Stimulated activated CD8-positive, alpha-beta memory T cell treated with anti-CD3 and anti-CD28 coated beads, Interleukin-4, amount 100 ng/mL, for 1 hour (primary cell): Measurements from ENCODE around the gene JAG2.
"Not testable (repeated sequence)": the region's sequence is repeated elsewhere in the genome, so short reads cannot be mapped to it uniquely, and the experiment has no call there.

Experiments used
- DNase-seq, 2 donors: peaks; one replicate each; pipeline ENCODE4 v3.0.0-alpha.2; 2020; ENCODE audit warnings: low read depth in 2 of 2, low spot score in 1 of 2

The JAG2 gene

DNA sequence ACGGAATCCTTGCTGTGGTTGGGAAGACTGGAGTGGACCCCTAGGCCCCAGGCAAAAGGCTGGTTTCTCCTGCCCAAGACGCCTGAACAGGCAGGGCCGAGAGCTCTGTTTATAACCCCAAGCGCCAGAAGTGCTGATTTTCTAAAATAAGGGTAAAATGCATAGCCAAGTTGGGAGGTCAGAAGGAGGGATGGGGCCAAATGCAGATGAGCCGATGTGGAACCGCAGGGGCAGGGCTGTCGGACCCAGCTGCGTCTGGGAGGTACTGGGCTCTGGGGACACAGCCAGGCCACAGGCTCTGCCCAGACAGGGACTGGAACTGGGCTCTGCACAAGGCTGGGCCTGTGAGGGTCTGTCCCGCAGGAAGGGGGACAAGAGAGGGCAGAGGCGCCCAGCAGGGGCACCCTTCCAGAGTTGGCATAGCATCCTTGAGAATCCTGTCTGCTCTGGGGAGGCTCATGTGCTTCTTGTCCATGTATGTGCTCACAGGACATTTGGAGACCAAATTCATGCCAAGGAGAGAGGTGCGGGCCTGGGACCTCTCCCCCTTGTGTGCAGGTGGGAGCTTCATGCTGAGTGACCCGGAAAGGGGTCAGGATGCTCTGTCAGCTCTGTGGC is 49.1 kb downstream of the JAG2 start:
- no peak for DNase-seq

DNA sequence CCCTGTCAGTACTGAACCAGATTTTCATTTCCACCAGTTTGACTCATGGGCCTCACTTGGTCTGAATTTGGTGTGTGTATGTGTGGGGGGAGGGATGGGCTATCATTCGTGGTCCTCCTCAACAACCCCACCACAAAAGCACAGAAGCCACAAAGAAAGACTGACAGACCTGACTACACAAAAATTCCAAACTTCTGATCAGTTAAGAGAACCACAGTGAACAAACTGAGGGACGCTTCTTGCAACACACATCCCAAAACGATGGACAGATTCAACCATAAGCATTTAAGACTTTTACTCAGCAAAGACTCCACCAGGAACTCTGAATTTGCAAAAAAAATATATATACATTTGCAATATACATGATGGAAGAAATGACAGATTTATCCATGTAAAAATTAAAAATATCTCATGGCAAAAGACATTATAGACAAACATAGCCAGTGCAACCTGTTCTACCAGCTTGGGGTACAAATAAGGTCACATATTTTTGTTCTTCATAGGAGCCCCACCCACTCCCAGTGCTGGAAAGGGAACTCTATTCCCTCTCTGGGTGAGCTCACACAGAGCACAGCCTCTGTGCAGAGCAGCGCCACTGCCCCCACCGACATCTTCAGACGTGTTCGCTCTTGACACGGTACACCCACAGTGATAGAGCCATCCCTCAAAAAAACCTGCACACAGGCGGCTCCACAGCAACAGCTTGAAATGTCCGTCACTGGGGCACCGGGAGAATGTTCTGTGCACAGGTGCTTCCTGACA is 49.7 kb downstream of the JAG2 start:
- no peak for DNase-seq

DNA sequence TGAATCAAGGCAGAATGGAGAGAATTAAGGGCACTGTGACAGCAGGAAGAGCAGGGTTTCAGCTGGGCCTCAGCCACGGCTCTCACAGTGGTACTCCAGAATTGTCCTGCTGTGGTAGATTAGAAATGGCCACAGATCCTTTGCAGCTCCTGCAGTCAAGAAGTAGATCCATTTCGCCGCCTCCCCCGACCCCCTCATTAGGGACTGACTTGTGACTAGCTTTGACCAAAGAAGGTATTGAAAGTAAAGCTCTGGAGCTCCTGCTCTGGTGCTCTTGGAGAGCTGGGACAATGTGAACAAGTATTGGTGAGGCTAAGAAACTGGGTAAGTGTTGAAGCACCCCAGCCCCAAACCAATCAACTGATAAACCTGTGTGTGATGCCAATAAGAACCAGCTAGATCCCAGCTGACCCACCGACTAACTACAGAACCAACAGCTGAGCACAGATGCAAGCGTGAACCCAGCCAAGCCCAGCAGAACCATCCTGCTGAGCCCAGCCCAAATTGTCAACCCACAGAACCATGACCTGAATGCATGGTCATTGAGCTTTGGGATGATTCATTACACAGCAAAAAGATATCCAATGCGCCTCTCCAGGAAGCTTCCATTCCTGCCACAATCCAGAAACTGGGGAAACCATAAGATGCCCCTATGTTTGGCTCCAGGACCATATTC is 50.7 kb downstream of the JAG2 start:
- no peak for DNase-seq

DNA sequence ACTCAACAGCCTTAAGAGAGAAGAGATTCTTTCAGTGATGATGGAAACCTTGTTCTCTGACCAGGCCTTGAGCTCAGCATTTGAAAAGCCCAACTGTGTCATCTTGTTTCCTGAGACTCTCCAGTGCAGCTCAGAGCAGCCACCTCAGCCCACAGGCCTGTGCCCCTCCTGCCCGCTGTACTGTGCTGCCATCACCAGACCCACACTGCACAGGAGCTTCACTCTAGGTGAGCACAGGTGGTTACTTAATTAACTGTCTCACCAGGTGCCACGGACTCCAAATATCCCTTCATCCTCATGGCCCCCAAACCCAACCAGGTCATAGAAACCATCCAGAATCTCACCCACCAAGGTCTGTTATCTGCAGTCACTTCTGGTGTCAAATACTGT is 51.3 kb downstream of the JAG2 start:
- no peak for DNase-seq

DNA sequence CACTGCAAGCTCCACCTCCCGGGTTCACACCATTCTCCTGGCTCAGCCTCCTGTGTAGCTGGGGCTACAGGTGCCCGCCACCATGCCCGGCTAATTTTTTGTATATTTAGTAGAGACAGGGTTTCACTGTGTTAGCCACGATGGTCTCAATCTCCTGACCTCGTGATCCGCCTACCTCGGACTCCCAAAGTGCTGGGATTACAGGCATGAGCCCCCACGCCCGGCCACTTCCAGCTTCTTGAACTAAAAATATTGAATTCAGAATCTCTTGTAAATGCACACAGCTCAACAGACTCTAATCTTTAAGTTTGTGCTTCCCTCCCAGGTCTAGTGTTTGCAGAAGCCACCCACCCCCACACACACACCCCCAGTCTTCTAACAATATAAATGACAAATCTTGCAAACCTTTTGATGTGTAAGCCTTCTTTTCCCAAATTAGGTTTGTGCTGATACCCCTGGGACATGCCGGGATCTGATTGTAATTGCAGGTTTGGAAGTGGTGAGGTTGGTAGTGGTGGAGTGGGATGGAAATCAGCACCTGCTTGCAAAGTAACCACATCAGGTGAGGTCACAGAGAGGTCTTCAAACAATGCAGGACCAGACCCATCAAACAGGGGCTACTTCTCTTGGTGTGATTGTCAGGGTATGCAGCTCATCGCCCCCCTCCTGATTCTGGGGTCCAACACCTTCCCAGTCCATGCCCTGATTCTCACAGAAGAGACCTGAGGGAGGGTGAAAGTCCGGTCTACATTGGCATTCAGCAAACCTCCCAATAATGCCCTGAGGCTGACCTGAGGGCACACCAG is 51.9 kb downstream of the JAG2 start:
- DNase-seq: no peak

DNA sequence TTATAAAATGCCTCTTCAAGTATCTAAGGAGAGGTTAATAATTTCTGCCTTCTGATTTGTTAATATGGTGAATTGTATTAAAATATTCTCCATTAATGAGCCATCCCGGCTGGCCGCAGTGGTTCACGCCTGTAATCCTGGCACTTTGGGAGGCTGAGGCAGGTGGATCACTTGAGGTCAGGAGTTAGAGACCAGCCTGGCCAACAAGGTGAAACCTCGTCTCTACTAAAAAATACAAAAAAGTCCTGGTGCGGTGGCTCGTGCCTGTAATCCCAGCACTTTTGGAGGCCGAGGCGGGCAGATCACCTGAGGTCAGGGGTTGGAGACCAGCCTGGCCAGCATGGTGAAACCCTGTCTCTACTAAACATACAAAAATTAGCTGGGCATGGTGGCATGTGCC is 59.3 kb downstream of the JAG2 start:
- not testable (repeated sequence) for DNase-seq

DNA sequence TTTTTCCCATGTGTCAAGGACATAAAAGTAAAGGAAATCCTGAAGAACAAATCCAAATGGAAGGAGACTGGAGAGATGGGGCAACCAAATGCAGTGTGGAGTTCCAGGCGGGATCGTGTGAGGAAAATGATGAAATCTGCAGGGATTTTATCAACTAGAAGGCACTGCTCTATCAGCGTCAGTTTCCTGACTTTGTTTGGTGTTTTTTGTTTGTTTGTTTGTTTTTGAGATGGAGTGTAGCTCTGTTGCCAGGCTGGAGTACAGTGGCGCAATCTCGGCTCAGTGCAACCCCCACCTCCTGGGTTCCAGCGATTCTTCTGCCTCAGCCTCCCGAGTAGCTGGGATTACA is 60.1 kb downstream of the JAG2 start:
- no peak for DNase-seq

DNA sequence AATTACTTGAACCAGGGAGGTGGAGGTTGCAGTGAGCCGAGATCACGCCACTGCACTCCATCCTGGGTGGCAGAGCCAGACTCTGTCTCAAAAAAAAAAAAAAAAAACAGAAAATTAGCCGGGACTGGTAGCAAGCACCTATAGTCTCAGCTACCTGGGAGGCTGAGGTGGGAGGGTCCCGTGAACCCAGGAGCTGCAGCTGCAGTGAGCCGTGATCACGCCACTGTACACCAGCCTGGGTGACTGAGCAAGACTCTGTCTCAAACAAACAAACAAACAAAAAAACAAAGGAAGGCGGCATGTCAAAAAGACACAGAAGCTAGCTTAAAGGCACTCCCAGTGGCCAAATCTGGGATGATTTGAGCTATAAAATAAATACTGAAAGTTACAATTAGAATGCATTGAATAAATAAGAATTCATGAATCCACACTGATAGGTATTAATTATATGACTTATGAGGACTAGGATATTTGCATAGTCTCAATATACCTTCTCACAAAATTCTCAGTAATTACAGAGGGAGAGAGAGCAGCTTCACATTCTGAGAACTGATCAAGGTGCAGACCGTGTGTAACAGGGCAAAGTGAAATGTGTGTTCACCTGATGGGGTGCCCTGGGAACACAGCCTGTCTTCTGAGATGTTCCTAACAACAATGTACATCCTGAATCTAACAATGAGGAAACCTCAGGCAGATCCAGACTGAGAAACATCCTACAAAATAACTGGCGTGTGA is 60.6 kb downstream of the JAG2 start:
- DNase-seq: no peak

DNA sequence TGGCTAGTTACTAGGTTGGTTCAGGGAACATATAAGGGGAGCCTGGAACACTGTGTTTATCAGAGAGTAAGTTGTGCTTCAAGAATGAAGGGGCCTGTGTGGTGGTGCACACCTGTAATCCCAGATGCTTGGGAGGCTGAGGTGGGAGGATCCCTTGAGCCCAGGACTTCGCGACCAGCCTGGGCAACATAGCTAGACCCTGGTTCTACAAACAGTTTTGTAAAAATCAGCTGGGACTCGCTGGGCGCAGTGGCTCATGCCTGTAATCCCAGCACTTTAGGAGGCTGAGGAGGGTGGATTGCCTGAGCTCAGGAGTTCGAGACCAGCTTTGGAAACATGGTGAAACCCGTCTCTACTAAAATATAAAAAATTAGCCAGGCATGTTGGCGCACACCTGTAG is 61.2 kb downstream of the JAG2 start:
- no peak for DNase-seq

DNA sequence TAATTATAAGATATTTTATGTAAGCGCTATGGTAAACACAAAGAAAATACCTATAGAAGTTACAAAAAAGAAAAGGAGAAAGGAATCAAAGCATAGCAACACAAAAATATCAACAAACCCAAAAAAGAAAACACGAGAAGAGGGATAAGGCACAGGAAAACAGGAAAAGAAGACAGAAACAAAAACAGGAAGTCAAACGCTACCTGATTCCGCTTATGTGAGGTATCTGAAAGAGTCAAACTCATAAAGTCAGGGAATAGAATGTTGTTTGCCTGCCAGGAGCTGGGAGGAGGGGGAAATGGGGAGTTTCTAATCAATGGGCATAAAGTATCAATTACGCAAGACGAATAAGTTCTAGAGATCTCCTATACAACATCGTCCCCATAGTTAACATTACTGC is 63.4 kb downstream of the JAG2 start:
- DNase-seq: no peak

DNA sequence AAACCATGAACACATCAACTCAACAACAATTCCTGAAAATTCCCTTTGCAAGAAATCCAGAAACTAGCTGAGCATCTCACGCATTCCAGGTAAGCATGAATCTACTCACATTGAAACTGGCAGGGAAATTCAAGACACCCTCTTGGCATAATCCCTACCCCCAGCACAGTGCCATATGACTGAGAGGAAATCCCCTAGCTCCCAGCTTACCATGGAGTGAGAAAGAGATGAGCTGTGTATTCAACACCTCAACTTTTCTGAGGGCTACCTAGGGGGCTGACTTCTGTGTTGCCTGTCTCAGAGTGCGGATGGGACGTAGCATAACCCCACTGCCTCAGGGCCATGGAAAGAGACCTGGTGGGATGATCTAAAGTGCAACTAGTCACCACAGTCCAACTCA is 65.7 kb downstream of the JAG2 start:
- no peak for DNase-seq

DNA sequence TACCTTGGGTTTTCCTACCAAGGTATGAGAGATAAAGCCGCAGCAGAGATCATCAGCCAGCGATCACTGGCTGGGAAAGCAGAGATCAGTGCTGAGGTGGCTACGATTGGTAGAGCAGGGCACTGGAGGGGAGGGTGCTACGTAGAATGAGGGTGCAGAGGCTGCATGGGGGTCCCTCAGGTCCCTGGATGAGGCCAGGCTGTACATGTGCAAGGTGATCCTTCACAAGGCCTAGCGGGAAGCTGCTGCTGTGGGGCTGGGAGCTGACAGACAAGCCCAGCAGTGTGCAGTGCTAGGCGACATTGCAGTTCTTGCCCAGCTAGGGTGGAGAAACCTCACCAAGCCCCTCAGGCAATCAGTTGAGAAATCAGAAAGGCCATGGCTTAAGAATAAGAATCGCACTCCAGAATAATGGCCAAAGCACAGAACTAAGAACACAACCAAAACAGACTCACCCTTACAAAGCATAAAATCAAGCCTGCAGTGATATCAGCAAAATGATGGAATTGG is 66.2 kb downstream of the JAG2 start:
- no peak for DNase-seq

DNA sequence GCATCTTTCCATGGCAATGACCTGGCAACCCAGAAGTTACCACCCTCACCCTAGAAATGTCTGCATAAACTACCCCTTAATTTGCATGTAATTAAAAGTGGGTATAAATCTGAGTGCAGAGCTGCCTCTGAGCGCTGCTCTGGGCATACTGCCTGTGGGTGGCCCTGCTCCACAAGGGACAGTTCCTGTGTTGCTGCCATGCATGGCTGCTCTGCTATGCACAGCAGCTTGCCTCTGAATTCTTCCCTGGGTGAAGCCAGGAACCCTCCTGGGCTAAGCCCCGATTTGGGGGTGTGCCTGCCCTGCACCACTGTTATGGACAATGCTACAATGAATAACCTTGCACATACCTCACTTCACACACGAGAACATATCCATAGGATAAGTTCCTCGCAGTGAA is 67.7 kb downstream of the JAG2 start:
- DNase-seq: no peak

DNA sequence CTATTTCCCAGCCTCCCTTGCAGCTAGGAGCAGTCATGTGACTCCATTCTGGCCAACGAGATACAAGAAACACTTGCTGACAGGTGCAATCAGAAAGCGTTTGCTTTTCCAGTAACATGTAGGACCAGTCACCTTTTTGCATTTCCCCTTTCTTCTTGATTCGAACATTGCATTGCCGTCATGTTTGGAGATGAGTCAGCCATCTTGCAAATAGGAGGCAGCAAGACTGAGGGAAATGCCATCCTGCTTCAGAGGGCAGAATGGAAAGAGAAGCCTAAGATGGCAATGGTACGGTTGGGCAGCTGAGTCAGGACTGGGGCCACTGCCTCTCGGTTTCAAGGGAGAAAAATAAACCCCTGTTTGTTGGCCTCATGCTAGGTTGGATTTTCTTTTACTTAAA is 68.8 kb downstream of the JAG2 start:
- no peak for DNase-seq

DNA sequence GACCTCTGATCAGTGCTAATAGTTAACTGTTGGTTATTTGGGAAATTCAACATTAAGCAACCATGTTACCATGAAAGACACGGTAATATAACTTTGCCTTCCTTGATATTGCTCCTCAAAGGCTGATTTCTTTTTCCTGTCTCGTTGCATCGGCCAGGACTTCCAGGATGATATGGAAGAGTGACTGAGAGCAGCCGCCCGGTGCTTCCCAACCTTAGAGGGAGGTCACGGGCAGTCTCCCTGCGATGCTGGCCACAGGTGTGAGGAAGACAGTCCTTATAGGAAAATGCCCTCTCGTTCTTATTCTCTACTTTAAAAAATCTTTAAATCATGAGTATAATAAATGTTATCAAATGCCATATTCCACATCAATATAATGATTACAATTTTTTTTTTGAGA is 70.3 kb downstream of the JAG2 start:
- DNase-seq: no peak

DNA sequence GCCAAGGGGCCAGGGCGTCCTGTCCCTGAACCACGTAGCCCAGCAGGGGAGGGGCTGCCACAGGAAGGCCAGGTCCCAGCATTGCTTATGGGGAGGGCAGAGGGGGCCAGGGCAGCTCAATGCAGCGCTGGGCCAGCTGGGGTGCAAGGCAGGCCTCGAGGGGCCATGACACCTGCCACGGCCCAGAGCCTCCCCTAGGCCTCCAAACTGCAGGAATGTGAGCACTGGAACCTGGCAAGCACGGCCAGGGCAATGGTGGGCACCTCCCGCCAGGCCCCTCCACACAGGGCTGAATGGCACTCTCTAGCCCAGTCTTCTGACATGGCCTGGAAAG is 70.8 kb downstream of the JAG2 start:
- DNase-seq: no peak

DNA sequence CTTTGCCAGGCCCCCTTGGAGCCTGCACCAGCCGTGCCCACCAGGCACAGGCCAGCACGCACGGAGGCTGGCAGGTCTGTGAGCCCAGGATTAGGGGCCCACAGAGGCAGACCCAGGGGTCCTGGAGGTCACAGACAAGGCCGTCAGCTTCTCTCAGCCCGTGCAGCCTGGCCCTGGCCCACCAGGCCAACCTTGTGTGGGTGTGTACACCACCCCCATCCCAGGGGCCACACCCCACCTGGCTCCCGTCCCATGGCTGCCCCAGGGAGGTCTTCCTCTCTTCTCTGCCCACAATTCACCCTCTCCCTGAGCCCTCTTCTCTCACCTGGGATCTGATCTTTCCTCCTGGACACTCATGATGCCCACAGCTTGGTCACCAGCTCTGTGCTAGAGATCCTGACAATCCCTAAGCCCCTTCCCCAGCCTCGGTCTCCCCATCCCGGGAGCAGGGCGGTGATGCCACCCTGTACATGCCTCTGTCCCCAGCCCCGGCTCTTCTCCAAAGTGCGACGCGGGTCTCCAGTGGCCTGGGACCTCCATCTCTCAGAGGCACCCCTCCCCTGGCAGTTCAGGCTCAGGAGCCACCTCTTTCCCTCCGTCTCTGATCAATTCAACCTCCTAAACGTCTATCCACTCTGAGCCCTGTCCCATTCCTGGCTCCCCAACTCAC is 72.2 kb downstream of the JAG2 start:
- DNase-seq: no peak

DNA sequence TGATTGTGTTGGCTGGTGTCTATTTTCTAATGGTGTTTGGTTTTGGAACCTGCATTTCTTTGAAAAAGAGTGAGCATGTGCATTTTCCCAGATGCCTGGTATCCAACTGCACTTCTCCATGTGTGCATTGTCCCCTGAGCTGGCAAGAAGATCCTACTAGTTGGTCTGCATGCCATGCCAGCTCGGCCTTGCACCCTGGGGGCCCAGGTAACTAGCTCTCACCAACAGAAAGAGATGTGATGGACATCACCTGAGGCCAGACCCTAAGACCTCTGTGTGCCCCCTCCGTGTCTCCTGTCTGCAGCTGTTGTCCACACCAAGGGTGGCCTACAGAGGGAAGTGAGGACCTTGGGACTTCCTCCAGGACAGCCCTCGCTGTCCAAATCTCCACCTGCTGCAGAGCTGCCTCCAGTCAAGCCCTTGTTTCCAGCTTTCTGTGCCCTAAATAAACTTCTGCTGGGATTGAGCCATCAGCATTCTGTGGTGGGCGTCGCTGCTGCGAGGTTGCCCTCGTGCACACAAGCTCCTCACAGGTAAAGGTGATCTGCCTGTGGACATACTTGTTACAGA is 73.3 kb downstream of the JAG2 start:
- DNase-seq: no peak

DNA sequence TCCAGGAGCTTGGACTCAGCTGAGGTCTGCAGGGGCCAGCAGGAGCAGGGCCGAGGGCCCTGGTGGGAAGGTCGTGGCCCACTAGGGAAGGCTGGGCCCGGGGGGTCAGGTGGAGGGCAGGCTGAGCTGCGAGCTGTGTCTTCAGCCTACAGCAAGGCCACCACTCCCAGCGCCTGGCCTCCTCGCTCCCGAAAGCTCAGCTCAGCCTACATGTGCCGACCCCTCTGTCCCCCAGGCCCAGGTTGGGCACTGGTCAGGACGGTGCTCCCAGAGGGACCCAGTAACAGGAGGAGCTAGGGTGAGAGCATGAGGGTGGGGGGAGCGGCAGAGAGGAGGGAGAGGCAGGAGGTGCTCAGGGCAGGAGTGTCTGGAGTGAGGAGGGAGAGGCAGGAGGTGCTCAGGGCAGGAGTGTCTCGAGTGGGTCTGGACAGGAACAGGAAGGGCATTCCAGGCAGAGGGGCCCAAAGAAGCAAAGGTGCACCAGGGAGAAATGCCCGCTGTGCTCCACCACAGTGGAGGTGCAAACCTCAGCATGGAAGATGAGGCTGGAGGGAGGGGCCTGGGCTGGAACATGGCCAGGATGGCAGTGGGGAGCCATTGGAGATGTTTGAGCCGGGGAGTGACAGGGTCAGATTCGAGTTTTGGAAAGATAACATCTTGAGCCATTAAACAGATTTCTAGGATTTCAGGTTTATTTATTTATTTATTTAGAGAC is 74.2 kb downstream of the JAG2 start:
- DNase-seq: no peak
